Germinal center (tissue), 1 donor: ENCODE results near the gene TDRD10.

Experiments
- DNase-seq: peaks from one replicate; pipeline ENCODE4 v3.0.0; 2012; ENCODE audit warnings: mixed read lengths, low spot score

Gene TDRD10, protein sequence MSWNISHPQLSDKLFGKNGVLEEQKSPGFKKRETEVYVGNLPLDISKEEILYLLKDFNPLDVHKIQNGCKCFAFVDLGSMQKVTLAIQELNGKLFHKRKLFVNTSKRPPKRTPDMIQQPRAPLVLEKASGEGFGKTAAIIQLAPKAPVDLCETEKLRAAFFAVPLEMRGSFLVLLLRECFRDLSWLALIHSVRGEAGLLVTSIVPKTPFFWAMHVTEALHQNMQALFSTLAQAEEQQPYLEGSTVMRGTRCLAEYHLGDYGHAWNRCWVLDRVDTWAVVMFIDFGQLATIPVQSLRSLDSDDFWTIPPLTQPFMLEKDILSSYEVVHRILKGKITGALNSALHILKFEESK

GRCh38 chr1:154502066-154502743 lies at the start of gene TDRD10, which contains the start of gene SHE:
Gene TDRD10 (plus strand): TSS chr1:154502219. CDS start chr1:154506904, 4,685 bp downstream.
Gene SHE (minus strand): TSS chr1:154502412. CDS start chr1:154502026, 386 bp downstream.
- peak; percentile 22 for DNase-seq

DNA sequence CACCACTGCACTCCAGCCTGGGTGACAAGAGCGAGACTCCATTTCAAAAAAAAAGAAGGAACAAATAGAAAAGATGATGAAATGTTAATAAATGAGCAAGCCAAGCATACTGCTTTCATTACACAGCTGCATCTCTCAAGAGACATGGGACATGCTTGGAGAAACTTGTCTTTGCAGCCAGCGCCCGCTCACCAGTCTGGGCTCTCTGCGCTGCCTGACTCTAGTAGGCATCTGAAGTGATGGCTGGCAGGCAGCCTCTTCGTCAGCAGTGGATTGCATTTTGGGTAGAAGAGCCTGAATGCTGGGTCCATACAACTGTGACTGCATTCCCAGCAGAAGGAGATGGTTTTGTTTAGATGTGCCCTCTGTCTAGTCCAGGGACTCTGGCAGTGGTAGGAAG lies 48.9 kb upstream of the TDRD10 start:
- DNase-seq, result no peak

DNA sequence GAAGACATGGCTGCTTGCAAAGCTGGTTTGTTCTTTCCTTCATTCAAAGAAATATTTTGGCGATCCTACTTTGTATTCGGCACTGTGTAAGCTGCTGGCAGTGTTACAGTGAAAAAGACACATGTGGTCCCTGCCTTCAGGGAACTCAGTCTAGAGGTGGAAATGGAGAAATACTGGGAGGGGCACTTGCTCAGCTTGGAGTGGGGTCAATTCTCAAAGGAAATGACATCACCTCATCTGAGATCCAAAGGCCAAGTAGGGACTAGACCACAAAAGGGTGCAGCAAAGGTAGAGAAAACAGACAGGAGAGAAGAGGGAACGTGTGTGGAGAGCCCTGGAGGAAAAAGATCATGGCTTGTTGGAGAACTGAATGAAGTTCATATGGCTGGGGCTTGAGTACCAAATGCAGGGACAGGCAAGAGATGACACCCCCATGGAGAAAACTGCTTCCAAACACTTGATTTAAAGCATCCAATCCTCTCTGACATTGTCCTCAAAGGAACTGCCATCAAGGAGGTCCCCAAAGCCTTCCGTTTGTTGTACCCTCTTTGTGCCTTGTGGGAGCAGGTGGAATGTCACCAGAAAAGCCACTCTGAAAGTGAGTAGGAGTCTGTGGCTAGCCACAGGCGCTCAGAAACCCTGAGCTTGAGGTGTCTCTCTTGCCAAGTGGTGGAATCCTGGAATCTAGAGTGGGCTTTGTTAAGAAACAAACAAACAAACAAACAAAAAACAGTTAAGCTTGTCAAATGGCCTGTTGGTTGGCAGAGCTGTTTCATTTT lies 48.3 kb upstream of the TDRD10 start:
- no peak for DNase-seq

- DNase-seq, result no peak
Measured at GRCh38 chr1:154454386-154455120, 47.5 kb upstream of the TDRD10 start.

DNA sequence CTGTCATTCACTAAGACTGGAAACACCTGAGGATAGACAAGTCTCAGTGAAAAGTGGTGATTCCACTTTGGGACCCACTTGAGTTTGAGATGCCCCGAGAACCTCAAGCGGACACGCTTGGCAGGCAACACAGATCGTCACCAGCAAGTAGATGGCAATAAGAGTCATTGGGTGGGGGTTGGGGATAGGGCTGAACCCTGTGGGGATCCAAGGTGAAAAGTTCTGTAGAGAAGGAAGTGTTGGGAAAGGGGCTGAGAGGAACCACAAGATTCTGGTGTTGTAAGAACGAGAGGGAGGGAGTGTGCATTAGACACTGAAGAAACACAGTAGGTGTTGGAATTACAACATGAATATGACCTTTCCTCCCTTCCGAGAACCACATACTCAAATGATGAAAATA lies 45.4 kb upstream of the TDRD10 start:
- DNase-seq, result no peak

- DNase-seq, result no peak
Measured at GRCh38 chr1:154459080-154459479, 42.9 kb upstream of the TDRD10 start.

DNA sequence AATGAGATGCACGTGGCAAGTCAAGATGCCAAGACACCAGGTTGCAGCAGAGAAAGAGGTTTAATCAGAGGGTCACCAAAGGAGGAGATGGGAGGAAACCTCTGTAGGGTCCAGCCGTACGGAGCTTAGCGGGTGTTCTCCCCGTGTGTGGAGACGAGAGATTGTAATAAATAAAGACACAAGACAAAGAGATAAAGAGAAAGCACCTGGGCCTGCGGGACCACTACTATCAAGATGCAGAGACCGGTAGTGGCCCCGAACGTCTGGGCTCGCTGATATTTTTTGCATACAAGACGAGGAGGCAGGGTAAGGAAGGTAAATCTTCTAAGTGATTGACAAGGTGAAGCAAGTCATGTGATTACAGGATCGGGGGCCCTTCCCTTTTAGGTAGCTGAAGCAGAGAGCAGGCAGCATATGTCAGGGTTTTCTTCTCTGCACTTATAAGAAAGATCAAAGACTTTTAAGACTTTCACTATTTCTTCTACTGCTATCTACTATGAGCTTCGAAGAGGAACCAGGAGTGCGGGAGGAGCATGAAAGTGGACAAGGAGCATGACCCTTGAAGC lies 41.2 kb upstream of the TDRD10 start:
- DNase-seq, result no peak

GRCh38 chr1:154463512-154463990 lies 38.5 kb upstream of the TDRD10 start:
- no peak for DNase-seq

GRCh38 chr1:154465621-154466195 lies 36.3 kb upstream of the TDRD10 start:
- no peak for DNase-seq

DNA sequence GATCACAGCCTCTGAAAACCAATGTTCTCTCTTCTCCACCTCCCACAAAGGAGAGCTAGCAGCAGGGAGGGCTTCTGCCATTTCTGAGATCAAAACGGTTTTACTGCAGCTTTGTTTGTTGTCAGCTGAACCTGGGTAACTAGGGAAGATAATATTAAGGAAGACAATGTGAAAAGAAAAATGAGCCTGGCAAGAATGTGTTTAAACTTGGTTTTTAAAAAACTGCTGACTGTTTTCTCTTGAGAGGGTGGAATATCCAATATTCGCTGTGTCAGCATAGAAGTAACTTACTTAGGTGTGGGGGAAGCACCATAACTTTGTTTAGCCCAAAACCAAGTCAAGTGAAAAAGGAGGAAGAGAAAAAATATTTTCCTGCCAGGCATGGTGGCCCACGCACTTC lies 35.8 kb upstream of the TDRD10 start:
- no peak for DNase-seq

DNA sequence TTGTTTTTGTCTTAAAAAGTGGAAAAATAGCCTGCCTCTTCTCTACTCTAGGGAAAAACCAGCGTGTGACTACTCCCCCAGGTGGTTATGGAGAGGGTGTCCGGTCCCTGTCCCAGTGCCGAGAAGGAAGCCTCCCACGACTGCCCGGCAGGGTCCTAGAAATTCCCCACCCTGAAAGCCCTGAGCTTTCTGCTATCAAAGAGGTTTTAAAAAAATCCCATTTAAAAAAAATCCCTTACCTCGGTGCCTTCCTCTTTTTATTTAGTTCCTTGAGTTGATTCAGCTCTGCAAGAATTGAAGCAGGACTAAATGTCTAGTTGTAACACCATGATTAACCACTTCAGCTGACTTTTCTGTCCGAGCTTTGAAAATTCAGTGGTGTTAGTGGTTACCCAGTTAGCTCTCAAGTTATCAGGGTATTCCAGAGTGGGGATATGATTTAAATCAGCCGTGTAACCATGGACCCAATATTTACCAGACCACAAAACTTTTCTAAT lies 35.0 kb upstream of the TDRD10 start:
- no peak for DNase-seq

GRCh38 chr1:154467434-154468102 lies 34.5 kb upstream of the TDRD10 start:
- no peak for DNase-seq

DNA sequence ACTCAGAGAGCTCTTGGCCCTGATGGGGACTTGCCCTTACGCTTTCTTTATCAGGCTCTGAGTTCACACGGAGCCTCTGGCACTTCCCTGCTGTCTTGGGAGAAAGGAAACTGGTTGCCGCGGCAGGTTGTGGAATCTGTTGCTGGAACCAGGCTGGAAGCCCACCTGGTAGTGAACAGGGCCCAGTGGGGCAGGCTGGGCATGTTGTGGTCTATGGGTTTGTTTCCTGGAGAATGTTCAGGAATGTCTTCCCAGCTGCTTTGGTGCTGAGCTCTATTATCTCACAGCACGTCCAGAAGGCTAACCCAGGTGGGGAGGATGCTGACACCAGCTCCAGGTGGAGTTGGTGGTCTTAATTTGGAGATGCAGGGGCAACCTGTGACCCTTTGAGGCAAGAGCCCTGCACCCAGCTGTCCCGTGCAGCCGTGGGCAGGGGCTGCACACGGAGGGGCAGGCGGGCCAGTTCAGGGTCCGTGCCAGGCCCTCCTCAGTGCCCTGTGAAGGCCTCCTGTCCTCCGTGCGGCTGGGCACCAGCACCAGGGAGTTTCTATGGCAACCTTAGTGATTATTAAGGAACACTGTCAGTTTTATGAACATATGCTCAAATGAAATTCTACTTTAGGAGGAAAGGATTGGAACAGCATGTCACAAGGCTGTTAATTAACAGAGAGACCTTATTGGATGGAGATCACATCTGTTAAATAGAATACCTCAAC lies 33.3 kb upstream of the TDRD10 start:
- no peak for DNase-seq

- DNase-seq, result no peak
Measured at GRCh38 chr1:154469844-154470560, 32.0 kb upstream of the TDRD10 start.

DNA sequence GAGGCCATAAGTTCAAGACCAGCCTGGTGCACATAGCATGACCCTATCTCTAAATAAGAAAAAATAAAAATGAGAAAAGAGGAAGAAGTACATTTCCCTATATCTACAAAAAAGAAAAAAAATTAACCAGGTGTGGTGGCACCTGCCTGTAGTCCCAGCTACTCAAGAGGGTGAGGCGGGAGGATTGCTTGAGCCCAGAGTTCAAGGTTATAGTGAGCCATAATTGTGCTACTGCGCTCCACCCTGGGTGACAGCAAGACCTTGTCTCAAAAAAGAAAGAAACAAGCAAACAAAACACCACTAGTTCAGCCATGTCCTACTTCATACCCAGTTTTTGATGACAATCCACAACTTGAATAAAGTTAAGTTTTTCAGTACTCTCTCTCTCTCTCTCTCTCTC lies 30.7 kb upstream of the TDRD10 start:
- no peak for DNase-seq

- no peak for DNase-seq
Measured at GRCh38 chr1:154474802-154475201, 27.2 kb upstream of the TDRD10 start.

GRCh38 chr1:154476791-154477190 lies 25.2 kb upstream of the TDRD10 start:
- no peak for DNase-seq

GRCh38 chr1:154478013-154478412 lies 24.0 kb upstream of the TDRD10 start:
- DNase-seq, result no peak

DNA sequence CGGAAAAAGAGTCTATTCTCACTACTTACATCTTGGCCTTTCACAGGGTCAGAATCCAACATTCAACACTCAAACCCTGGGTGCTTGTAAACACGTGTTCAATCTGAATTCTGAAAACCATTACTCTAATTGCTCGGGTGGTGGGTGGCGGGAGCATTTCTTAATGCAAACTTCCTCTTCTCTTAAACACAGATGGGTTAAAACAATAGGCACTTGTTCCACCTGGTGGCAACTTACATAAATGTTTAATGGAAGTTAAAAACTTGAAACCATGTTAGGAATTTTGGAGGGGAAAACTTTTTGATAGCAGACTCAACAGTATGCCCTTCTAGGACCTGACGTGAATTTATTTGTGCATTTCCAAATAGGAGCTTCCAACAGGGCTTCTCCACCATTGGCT lies 23.4 kb upstream of the TDRD10 start:
- DNase-seq, result peak; percentile 43
